ENCODE data around the gene MX2. TPM values are rescaled to one million over a fixed set of nuclear protein-coding genes. Genes with fewer than 3 reads are reported as not detected.

MX2 gene, protein sequence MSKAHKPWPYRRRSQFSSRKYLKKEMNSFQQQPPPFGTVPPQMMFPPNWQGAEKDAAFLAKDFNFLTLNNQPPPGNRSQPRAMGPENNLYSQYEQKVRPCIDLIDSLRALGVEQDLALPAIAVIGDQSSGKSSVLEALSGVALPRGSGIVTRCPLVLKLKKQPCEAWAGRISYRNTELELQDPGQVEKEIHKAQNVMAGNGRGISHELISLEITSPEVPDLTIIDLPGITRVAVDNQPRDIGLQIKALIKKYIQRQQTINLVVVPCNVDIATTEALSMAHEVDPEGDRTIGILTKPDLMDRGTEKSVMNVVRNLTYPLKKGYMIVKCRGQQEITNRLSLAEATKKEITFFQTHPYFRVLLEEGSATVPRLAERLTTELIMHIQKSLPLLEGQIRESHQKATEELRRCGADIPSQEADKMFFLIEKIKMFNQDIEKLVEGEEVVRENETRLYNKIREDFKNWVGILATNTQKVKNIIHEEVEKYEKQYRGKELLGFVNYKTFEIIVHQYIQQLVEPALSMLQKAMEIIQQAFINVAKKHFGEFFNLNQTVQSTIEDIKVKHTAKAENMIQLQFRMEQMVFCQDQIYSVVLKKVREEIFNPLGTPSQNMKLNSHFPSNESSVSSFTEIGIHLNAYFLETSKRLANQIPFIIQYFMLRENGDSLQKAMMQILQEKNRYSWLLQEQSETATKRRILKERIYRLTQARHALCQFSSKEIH
- polyA plus RNA-seq = not detected in 2 replicates

DNA sequence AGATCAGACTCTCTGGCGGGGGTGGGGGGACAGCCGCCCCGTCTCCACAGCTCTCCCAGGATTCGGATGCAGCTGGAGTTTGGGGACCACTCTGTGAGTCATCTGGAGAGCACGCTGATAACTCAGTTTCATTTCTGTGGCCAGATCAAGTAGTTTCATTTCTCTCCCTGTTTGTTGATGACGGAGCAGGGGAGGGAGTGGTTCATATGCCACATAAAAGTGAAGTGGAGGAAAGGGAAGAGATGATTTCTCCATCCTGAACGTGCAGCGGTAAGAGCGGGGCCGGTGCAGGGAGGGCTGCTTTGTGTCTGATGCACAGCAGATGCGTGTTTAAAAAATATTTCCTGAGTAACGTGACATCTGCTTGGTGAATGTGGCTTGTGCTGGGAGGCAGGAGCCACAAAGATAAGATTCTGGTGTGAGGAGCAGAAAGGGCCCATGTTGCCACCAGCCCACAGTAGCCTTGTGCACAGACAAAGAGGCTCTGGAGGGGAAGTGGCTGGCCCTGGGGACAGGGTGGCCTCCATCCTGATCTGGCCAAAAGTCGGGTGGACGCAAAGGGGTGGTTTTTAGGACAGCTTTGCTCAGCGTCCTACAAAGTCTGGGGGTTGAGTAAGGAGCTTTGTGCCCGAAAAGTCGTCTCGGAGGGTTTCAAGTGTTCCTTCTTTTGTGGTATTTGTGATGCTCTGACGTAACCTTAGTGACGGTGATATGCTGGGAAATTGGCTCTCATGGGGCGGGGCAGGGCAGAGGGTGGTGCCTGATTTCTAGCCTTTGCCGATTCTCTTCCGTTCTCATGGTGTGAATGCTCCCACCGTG lies at the start of gene MX2:
MX2 (plus strand) TSS at position 242 of the 819 bp plus-strand sequence. CDS start 14,880 bp downstream, outside the sequence.

DNA sequence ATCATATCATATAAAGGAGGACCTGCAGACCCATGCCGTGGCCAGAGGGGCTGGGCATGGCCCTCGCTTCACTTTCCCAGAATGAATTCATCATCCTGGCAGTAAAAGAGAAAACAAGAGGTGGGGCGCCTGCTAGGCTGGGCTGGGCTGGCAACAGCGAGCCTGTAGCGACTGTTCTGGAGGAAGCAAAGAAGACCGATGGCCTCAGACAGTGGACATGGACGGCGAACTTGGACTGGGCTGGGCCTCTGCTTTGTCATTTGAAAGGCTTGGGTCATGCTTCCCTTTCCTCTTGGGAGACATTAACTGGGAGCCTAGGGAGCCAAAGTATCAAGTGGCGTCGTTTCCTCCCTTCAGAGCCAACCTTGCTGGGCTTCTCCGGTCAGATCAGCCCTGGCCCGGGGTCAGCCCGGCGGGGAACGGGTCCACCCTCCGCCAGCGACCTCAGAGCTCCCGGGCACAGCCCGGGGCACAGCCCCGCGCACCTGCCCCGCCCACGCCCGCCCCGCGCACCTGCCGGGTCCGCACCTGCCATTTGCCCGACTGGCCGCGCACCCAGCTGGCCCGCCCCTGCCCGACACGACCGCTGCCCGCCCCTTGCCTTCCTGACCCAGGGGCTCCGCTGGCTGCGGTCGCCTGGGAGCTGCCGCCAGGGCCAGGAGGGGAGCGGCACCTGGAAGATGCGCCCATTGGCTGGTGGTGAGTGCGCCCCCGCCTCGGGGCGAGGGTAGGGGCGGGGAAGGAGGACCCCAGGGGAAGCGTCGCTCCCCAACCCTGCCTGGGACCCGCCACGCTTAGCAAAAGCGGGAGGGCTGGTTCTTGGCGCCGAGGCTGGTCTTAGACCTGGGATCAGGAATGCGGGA lies 45.4 kb upstream of the MX2 start, which contains the start of gene FAM3B:
FAM3B (plus strand) TSS at position 602 of the 863 bp plus-strand sequence; CDS start at position 681, 79 bp downstream.

DNA sequence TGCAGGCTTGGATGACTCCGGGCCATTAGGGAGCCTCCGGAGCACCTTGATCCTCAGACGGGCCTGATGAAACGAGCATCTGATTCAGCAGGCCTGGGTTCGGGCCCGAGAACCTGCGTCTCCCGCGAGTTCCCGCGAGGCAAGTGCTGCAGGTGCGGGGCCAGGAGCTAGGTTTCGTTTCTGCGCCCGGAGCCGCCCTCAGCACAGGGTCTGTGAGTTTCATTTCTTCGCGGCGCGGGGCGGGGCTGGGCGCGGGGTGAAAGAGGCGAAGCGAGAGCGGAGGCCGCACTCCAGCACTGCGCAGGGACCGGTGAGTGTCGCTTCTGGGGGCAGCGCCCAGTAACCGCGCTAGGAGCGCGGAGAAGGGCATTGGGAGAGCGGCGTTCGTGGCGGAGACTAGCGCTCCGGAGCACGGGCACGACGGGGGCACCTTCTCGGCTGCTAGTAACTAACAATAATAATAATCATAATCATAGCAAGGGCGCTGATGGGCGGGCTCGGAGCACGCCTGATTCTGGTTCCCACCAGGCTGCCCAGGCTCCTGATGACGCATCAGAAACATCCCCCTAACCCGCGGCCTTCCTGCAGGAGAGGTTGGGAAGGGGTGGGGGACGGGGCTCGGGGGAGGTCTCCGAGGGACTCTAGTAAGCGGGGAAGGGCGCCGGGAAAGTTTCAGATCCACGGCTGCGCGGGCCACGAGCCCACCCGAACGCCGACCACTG lies 64.3 kb downstream of the MX2 start, which contains the start of gene MX1:
MX1 (plus strand) TSS at position 286 of the 722 bp plus-strand sequence. CDS start 5,832 bp downstream, outside the sequence.

Other genes with a start within 250 kb of the MX2 start
- gene BACE2, start 193.9 kb upstream of the MX2 start, polyA plus RNA-seq = 0.78 and 1.7 TPM in 2 replicates
- not detected in 2 replicates for gene FAM3B, start 45.2 kb upstream of the MX2 start, polyA plus RNA-seq
- 1.7 and 6.0 TPM in 2 replicates for gene MX1, start 64.2 kb downstream of the MX2 start, polyA plus RNA-seq
- not detected in 2 replicates for gene TMPRSS2, start 146.1 kb downstream of the MX2 start, polyA plus RNA-seq

Measured in Purkinje cell (primary cell).